Keratinocyte (primary cell): ENCODE results near the gene AKNA. TPM values are rescaled to one million over a fixed set of nuclear protein-coding genes. Genes with fewer than 3 reads are reported as not detected.

Source experiments
- DNase-seq: peaks from one replicate; pipeline ENCODE4 v3.0.0-alpha.2; 2011; ENCODE audit warnings: low read depth, missing footprints, low spot score
- FAIRE-seq: peaks from 2 replicates; lab custom pipeline; 2011; peaks lifted over from hg19 to GRCh38; lab: Jason Lieb, UNC
- H2AFZ ChIP-seq: 2 replicates; pipeline ENCODE4 v1.6.0; 2012; ENCODE audit warnings: low read length, control low read depth, inconsistent platforms; ENCODE audit not compliant: control insufficient read depth
- H3K27ac ChIP-seq: 2 replicates; pipeline ENCODE4 v1.5.1; 2011; ENCODE audit warnings: low read length; ENCODE audit not compliant: control insufficient read depth, insufficient read depth
- H3K27me3 ChIP-seq: 3 replicates; pipeline ENCODE4 v1.6.0; 2011; ENCODE audit warnings: low read length; ENCODE audit not compliant: control insufficient read depth, insufficient read depth; ENCODE audit errors: extremely low read depth
- H3K36me3 ChIP-seq, 2 experiments: 2 replicates in 1 of 2; 3 replicates in 1 of 2; pipeline ENCODE4 v1.5.1; 2011; ENCODE audit warnings: low read length in 2 of 2, mild to moderate bottlenecking in 1 of 2; ENCODE audit not compliant: control insufficient read depth in 2 of 2, insufficient read depth in 2 of 2; ENCODE audit errors: extremely low read depth in 1 of 2
- H3K4me1 ChIP-seq: 3 replicates; pipeline ENCODE4 v1.5.1; 2011; ENCODE audit warnings: low read length; ENCODE audit not compliant: control insufficient read depth, insufficient read depth; ENCODE audit errors: extremely low read depth
- H3K4me2 ChIP-seq: 3 replicates; pipeline ENCODE4 v1.6.0; 2011; ENCODE audit warnings: low read depth, low read length; ENCODE audit not compliant: control insufficient read depth, insufficient read depth; ENCODE audit errors: extremely low read depth
- H3K4me3 ChIP-seq, 3 experiments: fragments of 200-600 bp in 1 of 3; sonication (generic) in 1 of 3; 2 replicates in 2 of 3; 3 replicates in 1 of 3; pipeline ENCODE4 v1.5.1; 2011 to 2016; ENCODE audit warnings: low read length in 3 of 3, mild to moderate bottlenecking in 3 of 3, control low read depth in 2 of 3, inconsistent platforms in 1 of 3, low read depth in 1 of 3, mixed read lengths in 1 of 3, mixed run types in 1 of 3, moderate library complexity in 1 of 3; ENCODE audit not compliant: control insufficient read depth in 2 of 3, insufficient read depth in 2 of 3; ENCODE audit errors: extremely low read depth in 1 of 3
- H3K79me2 ChIP-seq: 2 replicates; pipeline ENCODE4 v1.6.0; 2012; ENCODE audit warnings: low read length; ENCODE audit not compliant: control insufficient read depth, insufficient read depth
- H3K9ac ChIP-seq: 3 replicates; pipeline ENCODE4 v1.6.0; 2011; ENCODE audit warnings: low read length; ENCODE audit not compliant: control insufficient read depth, insufficient read depth; ENCODE audit errors: extremely low read depth
- H3K9me1 ChIP-seq: 3 replicates; pipeline ENCODE4 v1.6.0; 2011; ENCODE audit warnings: low read length; ENCODE audit not compliant: control insufficient read depth, insufficient read depth; ENCODE audit errors: extremely low read depth
- H3K9me3 ChIP-seq: 2 replicates; pipeline ENCODE4 v1.5.1; 2012; ENCODE audit warnings: low read depth, low read length; ENCODE audit not compliant: control insufficient read depth
- H4K20me1 ChIP-seq: 3 replicates; pipeline ENCODE4 v1.6.0; 2011; ENCODE audit warnings: low read length; ENCODE audit not compliant: control insufficient read depth, insufficient read depth; ENCODE audit errors: extremely low read depth
- CTCF ChIP-seq, 3 experiments: IDR thresholded peaks in 1 of 3; conservative IDR thresholded peaks in 1 of 3; optimal IDR thresholded peaks in 1 of 3; 2 replicates in 2 of 3; 3 replicates in 1 of 3; pipeline versions ENCODE3 to v1.5.1; 2011; ENCODE audit warnings: low read length in 3 of 3, mild to moderate bottlenecking in 3 of 3, moderate library complexity in 2 of 3, control low read depth in 1 of 3, inconsistent platforms in 1 of 3; ENCODE audit not compliant: insufficient read depth in 2 of 3; ENCODE audit errors: extremely low read depth in 1 of 3
- EZH2 ChIP-seq: IDR thresholded peaks from one replicate; pipeline ENCODE4 v1.6.1; 2012; ENCODE audit warnings: inconsistent platforms, mild to moderate bottlenecking, low read length, moderate library complexity
- dilution Hi-C: fragments of 300-500 bp; cut with MboI; formaldehyde crosslinking; loops from one replicate; pipeline ENCODE4 v1.7.0; 2020; ENCODE audit warnings: low sequenced_read_pairs; ENCODE audit not compliant: extremely low pct_ligation_motif_present
- polyA plus RNA-seq, 5 experiments: library from polyadenylated mRNA; depleted of rRNA in 3 of 5; stranded (reverse) in 3 of 5; stranded (forward) in 1 of 5; unstranded in 1 of 5; fragments of >200 nt; gene quantifications; 1 replicate in 1 of 5; 2 replicates in 3 of 5; 3 replicates in 1 of 5; pipeline versions ENCODE4 v1.2.1 to v1.2.3, GENCODE V29; 2011 to 2012; ENCODE audit warnings: missing spikeins in 2 of 5, low read depth in 1 of 5, low replicate concordance in 1 of 5

Gene AKNA
- polyA plus RNA-seq, 1 donor (not counting 4 experiments of a cell fraction or from before 2014, with no cell fraction given): 0.79 TPM

GRCh38 chr9:114421147-114421546 is 33.4 kb upstream of the AKNA start:
- Histone ChIP-seq H3K4me3 (no peak overlapping the region), H2AFZ (no peak overlapping the region), H3K79me2 (no peaks in the 10 kb centered on the region), H3K4me2 (no peak overlapping the region), H4K20me1 (no peaks in the 10 kb centered on the region), H3K9me1 (no peaks in the 10 kb centered on the region), H3K27me3 (no peaks in the 10 kb centered on the region), H3K36me3 (no peaks in the 10 kb centered on the region), H3K4me1 (no peaks in the 10 kb centered on the region), H3K9ac (no peak overlapping the region), H3K27ac (no peak overlapping the region), H3K9me3 (no peaks in the 10 kb centered on the region)
- DNase-seq: no peak
- dilution Hi-C loops: no loop called here
- TF ChIP-seq CTCF (optimal IDR thresholded peaks at IDR 0.05 in 1 of 3, IDR thresholded peaks at IDR 0.05 in 1 of 3, conservative IDR thresholded peaks at IDR 0.05 in 1 of 3; ENCODE audit: extremely low read depth in 1 of 3, insufficient read depth in 2 of 3, low read length in 3 of 3) (no peak), EZH2 (no peak)
- FAIRE-seq: no peak

DNA sequence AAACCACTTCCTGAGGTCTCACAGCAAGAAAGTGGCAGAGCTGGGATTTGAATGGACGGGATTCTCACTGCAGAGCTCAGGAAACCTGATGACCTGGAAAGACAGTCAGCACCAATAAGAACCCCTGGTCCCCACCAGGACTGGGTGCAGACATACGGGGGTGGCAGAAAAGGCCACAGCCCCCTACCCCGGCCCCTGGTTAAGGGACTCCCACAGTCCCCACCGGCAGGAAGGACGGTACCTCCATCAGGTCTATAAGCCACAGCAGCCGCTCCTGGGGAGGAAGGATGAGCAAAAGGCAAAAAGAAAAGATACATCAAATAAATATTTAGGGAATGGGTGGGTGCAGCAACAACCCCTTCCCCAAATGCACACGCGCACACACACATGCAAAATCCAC is 32.0 kb upstream of the AKNA start:
- no peaks in the 10 kb centered on the region for H4K20me1 ChIP-seq
- no peak for TF ChIP-seq EZH2
- no peak for TF ChIP-seq CTCF (optimal IDR thresholded peaks at IDR 0.05 in 1 of 3, IDR thresholded peaks at IDR 0.05 in 1 of 3, conservative IDR thresholded peaks at IDR 0.05 in 1 of 3; ENCODE audit: extremely low read depth in 1 of 3, insufficient read depth in 2 of 3, low read length in 3 of 3)
- H3K36me3 ChIP-seq: no peaks in the 10 kb centered on the region
- no peak for DNase-seq
- no peaks in the 10 kb centered on the region for H3K79me2 ChIP-seq
- no peaks in the 10 kb centered on the region for H3K4me1 ChIP-seq
- H3K9ac ChIP-seq: no peak overlapping the region
- no peaks in the 10 kb centered on the region for H3K9me3 ChIP-seq
- H3K4me3 ChIP-seq: no peak overlapping the region
- H3K9me1 ChIP-seq: no peaks in the 10 kb centered on the region
- H3K27me3 ChIP-seq: no peaks in the 10 kb centered on the region
- no peak overlapping the region for H3K4me2 ChIP-seq
- H3K27ac ChIP-seq: no peak overlapping the region
- no peak for FAIRE-seq
- dilution Hi-C loops: no loop called here
- H2AFZ ChIP-seq: no peak overlapping the region
